Measurements from ENCODE around the gene TNFSF9.
"Not testable (repeated sequence)": the region's sequence is repeated elsewhere in the genome, so short reads cannot be mapped to it uniquely, and the experiment has no call there.

TNFSF9 gene

DNA sequence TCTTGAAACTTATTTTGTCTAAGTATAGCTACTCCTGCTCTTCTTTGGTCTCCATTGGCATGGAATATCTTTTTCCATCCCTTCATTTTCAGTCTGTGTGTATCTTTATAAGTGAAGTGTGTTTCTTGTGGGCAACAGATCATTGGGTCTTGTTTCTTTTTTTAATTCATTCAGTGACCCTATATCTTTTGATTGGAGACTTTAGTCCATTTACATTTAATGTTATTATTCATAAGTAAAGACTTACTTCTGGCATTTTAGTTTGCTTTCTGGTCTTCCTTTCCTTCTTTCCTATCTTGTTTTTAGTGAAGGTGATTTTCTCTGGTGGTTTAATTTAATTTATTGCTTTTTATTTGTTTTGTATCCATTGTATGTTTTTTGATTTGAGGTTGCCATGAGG, 40.3 kb downstream of the TNFSF9 start:
- FAIRE-seq: no peak

GRCh38 chr19:6572217-6572616, 41.4 kb downstream of the TNFSF9 start:
- FAIRE-seq (no peak), DNase-seq (ENCODE audit: low spot score) (no peak)

More for the DNA sequence above, 40.3 kb downstream of the TNFSF9 start:
- DNase-seq (ENCODE audit: low spot score): no peak

GRCh38 chr19:6573350-6573749, 42.5 kb downstream of the TNFSF9 start:
- FAIRE-seq (no peak), DNase-seq (ENCODE audit: low spot score) (no peak)

- FAIRE-seq: no peak
Measured at GRCh38 chr19:6576869-6577475, 46.1 kb downstream of the TNFSF9 start.

GRCh38 chr19:6577476-6578125, 46.8 kb downstream of the TNFSF9 start:
- no peak for FAIRE-seq
- peak; percentile 14 for DNase-seq (ENCODE audit: low spot score)

More at GRCh38 chr19:6576869-6577475, 46.1 kb downstream of the TNFSF9 start:
- no peak for DNase-seq (ENCODE audit: low spot score)

- DNase-seq (ENCODE audit: low spot score) (no peak), FAIRE-seq (no peak)
Measured at GRCh38 chr19:6579450-6580178, 48.8 kb downstream of the TNFSF9 start.

GRCh38 chr19:6580313-6580712, 49.5 kb downstream of the TNFSF9 start:
- FAIRE-seq: no peak
- peak; percentile 67 for DNase-seq (ENCODE audit: low spot score)

DNA sequence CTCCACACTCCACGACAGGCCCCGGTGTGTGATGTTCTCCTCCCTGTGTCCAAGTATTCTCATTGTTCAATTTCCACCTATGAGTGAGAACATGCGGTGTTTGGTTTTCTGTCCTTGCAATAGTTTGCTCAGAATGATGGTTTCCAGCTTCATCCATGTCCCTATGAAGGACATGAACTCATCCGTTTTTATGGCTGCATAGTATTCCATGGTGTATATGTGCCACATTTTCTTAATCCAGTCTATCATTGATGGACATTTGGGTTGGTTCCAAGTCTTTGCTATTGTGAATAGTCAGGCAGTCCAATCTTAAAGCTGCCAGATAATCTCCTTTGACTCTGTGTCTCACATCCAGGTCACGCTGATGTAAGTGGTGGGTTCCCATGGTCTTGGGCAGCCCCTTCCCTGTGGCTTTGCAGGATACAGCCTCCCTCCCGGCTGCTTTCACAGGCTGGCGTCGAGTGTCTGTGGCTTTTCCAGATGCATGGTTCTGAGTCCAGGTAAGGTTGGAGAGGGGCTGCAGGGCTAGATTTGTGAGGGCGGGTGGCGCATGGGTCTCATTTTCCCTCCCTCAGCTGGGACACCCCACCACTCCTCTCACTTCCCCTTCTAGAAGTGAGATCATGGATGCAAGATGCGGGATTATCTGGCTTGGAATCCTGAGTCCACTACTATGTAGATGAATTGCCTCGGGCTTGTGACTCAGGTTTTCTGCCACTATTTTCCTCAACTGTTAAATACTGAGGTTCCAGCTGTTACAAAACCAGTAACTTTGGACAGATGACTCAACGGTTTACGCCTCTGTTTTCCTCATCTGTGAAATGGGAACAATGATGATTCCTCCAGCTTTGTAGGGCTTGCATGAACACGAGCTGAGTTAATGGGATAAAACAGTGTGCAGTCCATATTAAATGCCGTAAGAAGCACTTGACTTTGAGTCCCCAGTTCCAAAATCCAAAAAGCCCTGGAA, 52.0 kb downstream of the TNFSF9 start:
- FAIRE-seq; DNase-seq (ENCODE audit: low spot score): not testable (repeated sequence)
